HG03378 (cell line): ENCODE results near the gene PPM1L.

Experiments used
- ATAC-seq: cut with Tn5 transposase; IDR thresholded peaks from one replicate; pipeline ENCODE4 v1.9.1; 2021; ENCODE audit warnings: mild to moderate bottlenecking, moderate library complexity; ENCODE audit not compliant: unreplicated experiment

PPM1L gene

GRCh38 chr3:161070980-161071663, 315.1 kb downstream of the PPM1L start:
- ATAC-seq: no peak

GRCh38 chr3:161072211-161072621, 316.2 kb downstream of the PPM1L start:
- ATAC-seq: no peak

- ATAC-seq: no peak
Measured at GRCh38 chr3:161072751-161073150, 316.7 kb downstream of the PPM1L start.

GRCh38 chr3:161073181-161073580, 317.1 kb downstream of the PPM1L start:
- no peak for ATAC-seq

GRCh38 chr3:161081633-161082032, 325.6 kb downstream of the PPM1L start:
- ATAC-seq: peak; percentile 98

- peak; percentile 29 for ATAC-seq
Measured at GRCh38 chr3:161082063-161082462, 326.0 kb downstream of the PPM1L start.

- no peak for ATAC-seq
Measured at GRCh38 chr3:161083131-161083530, 327.1 kb downstream of the PPM1L start.

GRCh38 chr3:161084277-161084676, 328.2 kb downstream of the PPM1L start:
- no peak for ATAC-seq

- ATAC-seq: no peak
Measured at GRCh38 chr3:161093895-161094294, 337.9 kb downstream of the PPM1L start.

- no peak for ATAC-seq
Measured at GRCh38 chr3:161096771-161097367, 340.8 kb downstream of the PPM1L start.

- ATAC-seq: no peak
Measured at GRCh38 chr3:161100994-161101393, 345.0 kb downstream of the PPM1L start.

- no peak for ATAC-seq
Measured at GRCh38 chr3:161101609-161102008, 345.6 kb downstream of the PPM1L start.

- no peak for ATAC-seq
Measured at GRCh38 chr3:161103776-161104385, 347.9 kb downstream of the PPM1L start.

GRCh38 chr3:161104561-161105551, 348.8 kb downstream of the PPM1L start, which contains the start of gene B3GALNT1:
Gene B3GALNT1 (minus strand): TSS chr3:161105349. CDS start chr3:161086754, 18,595 bp downstream.
- ATAC-seq: peak; percentile 76

- ATAC-seq: no peak
Measured at GRCh38 chr3:161107311-161107710, 351.3 kb downstream of the PPM1L start.

GRCh38 chr3:161108840-161109239, 352.8 kb downstream of the PPM1L start:
- no peak for ATAC-seq

- ATAC-seq: no peak
Measured at GRCh38 chr3:161117646-161118045, 361.6 kb downstream of the PPM1L start.

GRCh38 chr3:161126495-161126894, 370.5 kb downstream of the PPM1L start:
- ATAC-seq: no peak
